Measurements from ENCODE around the gene F13A1.

Gene F13A1

DNA sequence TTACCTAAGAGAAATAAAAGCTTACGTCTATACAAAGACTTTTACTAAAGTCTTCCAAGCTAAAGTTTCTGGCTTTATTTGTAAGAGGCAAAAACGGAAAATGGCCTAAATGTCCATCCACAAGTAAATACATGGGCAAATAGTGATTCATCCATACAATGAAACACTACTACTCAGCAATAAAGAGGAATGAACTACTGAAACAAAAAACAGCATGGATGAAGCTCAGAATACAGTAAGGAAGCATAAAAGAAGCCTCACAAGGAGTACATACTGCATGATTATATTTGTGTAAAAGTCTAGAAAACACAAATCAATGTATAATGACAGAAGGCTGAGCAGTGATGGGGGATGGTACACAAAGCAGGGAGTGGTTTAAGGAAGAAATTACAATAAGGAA, 84.7 kb downstream of the F13A1 start:
- Histone ChIP-seq H3K36me3 (no peaks in the 10 kb centered on the region), H3K4me1 (no peaks in the 10 kb centered on the region), H3K9me3 (no peaks in the 10 kb centered on the region), H3K4me3 (no peak overlapping the region), H3K27ac (no peak overlapping the region), H3K27me3 (no peaks in the 10 kb centered on the region)
- DNase-seq: no peak
- TF ChIP-seq CTCF (IDR thresholded peaks at IDR 0.05): no peak
- intact Hi-C loops (cut with DNase I; ENCODE audit: low total_unique reads): no loop called here

DNA sequence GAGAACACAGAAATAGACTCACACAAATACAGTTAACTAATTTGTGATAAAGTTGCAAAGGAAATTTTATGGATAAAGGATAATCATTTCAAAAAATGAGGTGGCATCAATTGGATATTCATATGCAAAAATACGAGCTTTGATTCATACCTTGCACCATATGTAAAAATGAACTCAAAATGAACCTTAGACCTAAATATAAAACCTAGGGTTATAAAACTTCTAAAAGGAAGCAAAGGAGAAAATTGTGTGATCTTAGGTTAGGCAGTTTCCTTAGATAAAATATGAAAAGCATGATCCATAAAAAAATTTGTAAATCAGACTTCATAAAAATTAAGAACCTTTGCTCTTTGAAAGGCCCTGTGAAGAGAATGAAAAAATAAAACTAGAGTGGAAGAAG, 85.5 kb downstream of the F13A1 start:
- intact Hi-C loops (cut with DNase I; ENCODE audit: low total_unique reads): no loop called here
- no peaks in the 10 kb centered on the region for H3K9me3 ChIP-seq
- H3K36me3 ChIP-seq: no peaks in the 10 kb centered on the region
- no peak for TF ChIP-seq CTCF (IDR thresholded peaks at IDR 0.05)
- DNase-seq: no peak
- H3K27ac ChIP-seq: no peak overlapping the region
- H3K4me3 ChIP-seq: no peak overlapping the region
- H3K27me3 ChIP-seq: no peaks in the 10 kb centered on the region
- no peaks in the 10 kb centered on the region for H3K4me1 ChIP-seq

DNA sequence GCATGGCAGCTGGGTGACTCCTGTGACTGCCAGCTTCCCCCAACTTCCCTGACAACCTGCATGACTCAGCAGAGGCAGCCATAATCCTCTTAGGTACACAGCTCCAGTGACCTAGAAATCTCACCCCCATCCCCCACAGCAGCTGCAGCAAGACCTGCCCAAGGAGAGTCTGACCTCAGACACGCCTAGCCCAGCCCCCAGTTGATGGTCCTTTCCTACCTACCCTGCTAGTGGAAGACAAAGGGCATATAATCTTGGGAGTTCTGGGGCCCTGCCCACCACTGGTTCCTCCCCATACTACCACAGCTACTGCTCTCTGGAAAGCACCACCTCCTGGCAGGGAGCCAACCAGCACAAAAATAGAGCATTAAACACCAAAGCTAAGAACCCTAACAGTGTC, 90.2 kb downstream of the F13A1 start:
- Histone ChIP-seq H3K36me3 (no peaks in the 10 kb centered on the region), H3K4me3 (no peak overlapping the region), H3K27ac (no peak overlapping the region), H3K4me1 (no peaks in the 10 kb centered on the region), H3K27me3 (no peaks in the 10 kb centered on the region), H3K9me3 (no peaks in the 10 kb centered on the region)
- intact Hi-C loops (cut with DNase I; ENCODE audit: low total_unique reads): no loop called here
- DNase-seq: no peak
- TF ChIP-seq CTCF (IDR thresholded peaks at IDR 0.05): no peak

DNA sequence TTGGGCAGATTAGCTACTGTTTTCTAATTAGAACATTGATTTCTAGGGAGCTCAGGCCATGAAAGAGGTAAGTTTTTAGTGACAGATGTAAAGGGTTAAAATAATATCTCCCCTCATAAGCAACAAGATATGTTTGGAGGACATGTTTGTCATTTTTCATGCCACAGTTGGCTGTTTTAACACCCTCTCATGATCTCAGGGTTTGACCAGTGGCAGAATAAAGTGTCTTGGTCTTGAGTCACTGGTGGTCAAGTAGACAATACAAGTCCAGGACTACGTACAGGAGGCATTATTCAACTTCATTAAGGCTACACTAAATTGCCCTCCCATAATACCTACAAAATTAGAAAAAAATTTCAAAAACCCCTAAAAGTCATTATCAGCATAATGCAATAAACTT, 92.6 kb downstream of the F13A1 start:
- intact Hi-C loops (cut with DNase I; ENCODE audit: low total_unique reads): no loop called here
- Histone ChIP-seq H3K27ac (no peak overlapping the region), H3K36me3 (no peaks in the 10 kb centered on the region), H3K9me3 (no peaks in the 10 kb centered on the region), H3K4me1 (no peaks in the 10 kb centered on the region), H3K27me3 (no peaks in the 10 kb centered on the region), H3K4me3 (no peak overlapping the region)
- TF ChIP-seq CTCF (IDR thresholded peaks at IDR 0.05): no peak
- no peak for DNase-seq

DNA sequence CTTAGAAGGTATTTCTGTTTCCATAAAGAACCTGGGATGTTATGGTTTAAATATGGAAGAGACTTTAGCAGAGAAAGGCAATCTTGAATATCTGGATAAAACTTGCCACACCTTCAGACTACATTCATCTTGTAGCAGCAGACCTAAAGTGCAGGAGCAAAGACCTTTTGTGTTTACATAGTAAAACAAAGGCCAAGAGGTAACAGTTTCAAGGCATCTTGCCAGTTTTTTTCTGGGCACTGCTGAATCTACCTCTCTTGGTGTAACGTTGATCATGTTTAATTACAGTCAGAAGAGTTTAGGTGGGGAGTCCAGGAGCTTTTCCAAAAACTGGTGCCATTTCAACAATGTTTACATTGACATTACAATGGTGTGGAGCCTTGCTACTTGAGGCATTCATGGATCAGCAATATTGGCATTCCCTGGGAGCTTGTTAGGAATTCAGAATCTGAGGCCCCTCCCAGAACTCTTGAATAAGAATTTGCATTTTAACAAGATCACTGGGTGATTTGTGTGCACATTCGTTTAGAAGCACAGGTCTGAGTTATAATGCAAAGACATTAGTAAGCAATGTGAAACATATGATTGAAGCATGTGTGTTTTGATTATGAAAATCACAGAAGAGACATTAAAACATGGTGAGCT, 94.5 kb downstream of the F13A1 start:
- H3K27me3 ChIP-seq: no peaks in the 10 kb centered on the region
- no peak for TF ChIP-seq CTCF (IDR thresholded peaks at IDR 0.05)
- no peaks in the 10 kb centered on the region for H3K4me1 ChIP-seq
- no peak overlapping the region for H3K4me3 ChIP-seq
- H3K27ac ChIP-seq: no peak overlapping the region
- intact Hi-C loops (cut with DNase I; ENCODE audit: low total_unique reads): no loop called here
- H3K9me3 ChIP-seq: no peaks in the 10 kb centered on the region
- H3K36me3 ChIP-seq: no peaks in the 10 kb centered on the region
- DNase-seq: no peak

DNA sequence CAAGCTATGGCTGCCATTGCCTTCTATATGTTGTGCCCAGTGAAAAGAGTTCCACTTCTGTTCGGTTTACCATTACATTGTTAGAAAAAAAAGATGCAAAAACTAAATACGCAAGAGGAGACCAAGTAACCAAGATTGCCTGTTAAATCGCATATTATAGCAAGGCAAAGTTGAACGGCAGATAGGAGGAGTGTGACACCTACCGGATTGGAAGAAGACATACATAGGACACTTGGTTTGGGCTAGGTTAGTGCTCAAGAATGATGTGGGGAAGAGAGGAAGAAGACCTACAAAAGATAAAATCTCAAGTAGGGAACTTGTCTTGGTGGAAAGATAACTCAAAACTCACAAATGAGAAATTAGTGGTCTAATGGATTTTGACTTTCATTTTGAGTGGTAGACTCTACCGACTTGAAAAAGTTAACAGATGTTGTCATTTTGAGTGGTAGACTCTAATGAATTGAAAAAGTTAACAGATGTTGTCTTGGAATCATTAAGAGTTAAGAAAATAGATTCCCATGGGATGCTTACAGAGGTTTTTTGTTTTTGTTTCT, 95.5 kb downstream of the F13A1 start:
- Histone ChIP-seq H3K4me3 (no peak overlapping the region), H3K9me3 (no peaks in the 10 kb centered on the region), H3K4me1 (no peaks in the 10 kb centered on the region), H3K27me3 (no peaks in the 10 kb centered on the region), H3K27ac (no peak overlapping the region), H3K36me3 (no peaks in the 10 kb centered on the region)
- DNase-seq: no peak
- no peak for TF ChIP-seq CTCF (IDR thresholded peaks at IDR 0.05)
- intact Hi-C loops (cut with DNase I; ENCODE audit: low total_unique reads): no loop called here

All from tibial artery (tissue), 4 donors.